Gastrocnemius medialis (tissue), 4 donors: ENCODE results near the gene SYCE3.

ENCODE experiments used
- CTCF ChIP-seq, 5 experiments: fragments of 450-650 bp in 3 of 5; fragments of 200-600 bp in 2 of 5; sonication (generic) in 2 of 5; IDR thresholded peaks in 4 of 5; conservative IDR thresholded peaks in 1 of 5; 1 replicate in 4 of 5; 2 replicates in 1 of 5; pipeline ENCODE4 v1.5.1; 2016 to 2019; ENCODE audit warnings: antibody characterized with exemption in 5 of 5, mild to moderate bottlenecking in 3 of 5, moderate library complexity in 3 of 5
- POLR2A ChIP-seq, 2 donors: fragments of 450-650 bp; IDR thresholded peaks; one replicate each; pipeline ENCODE4 v1.6.1; 2017; ENCODE audit warnings: antibody characterized with exemption in 2 of 2, mild to moderate bottlenecking in 2 of 2, moderate library complexity in 2 of 2

GRCh38 chr22:50536226-50536625 is 26.5 kb downstream of the SYCE3 start:
- TF ChIP-seq CTCF (IDR thresholded peaks at IDR 0.05 in 4 of 5, conservative IDR thresholded peaks at IDR 0.05 in 1 of 5) (no peak), POLR2A (IDR thresholded peaks at IDR 0.05) (no peak)
